GM19452 (cell line): Measurements from ENCODE around the gene C11orf68.

ENCODE experiments used
- ATAC-seq: cut with Tn5 transposase; IDR thresholded peaks from one replicate; pipeline ENCODE4 v1.9.1; 2021; ENCODE audit not compliant: unreplicated experiment

Gene C11orf68

GRCh38 chr11:65944767-65945166 is 25.9 kb upstream of the C11orf68 start:
- ATAC-seq = no peak

DNA sequence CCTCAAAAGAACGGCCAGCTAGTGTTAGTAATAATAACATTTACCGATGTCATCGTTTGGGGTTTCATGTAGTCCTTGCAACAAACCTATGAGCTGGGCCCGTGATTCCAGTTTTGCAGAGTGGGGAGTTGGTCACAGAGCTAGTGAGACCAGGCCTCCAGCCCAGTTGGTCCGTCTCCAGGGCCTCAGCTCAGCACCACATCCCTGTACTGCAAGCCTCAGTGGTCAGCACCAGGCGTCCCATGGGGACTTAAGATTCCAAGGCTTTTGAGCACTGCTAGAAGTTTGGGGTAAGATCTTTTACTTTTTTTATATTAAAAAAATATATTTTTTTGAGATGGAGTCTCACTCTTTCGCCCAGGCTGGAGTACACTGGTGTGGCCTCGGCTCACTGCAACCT is 25.3 kb upstream of the C11orf68 start:
- ATAC-seq = no peak

DNA sequence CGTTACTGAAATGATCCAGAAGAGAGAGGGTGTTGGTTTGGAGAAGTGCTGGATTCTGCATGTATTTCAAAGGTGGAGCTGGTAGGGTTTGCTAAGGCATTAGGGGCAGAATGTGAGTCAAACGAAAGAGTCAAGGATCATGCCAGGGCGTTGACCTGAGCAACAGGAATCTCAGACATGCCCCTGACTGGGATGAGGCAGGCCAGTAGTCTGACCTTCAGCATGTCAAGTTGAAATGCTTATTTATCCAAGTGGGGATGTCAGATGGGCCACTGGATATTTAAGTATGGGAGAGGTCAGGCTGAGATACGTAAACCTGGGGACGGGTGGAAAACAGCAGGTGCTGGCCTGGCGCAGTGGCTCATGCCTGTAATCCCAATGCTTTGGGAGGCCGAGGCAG is 23.7 kb upstream of the C11orf68 start:
- ATAC-seq = no peak

GRCh38 chr11:65941720-65942310 is 23.0 kb upstream of the C11orf68 start:
- no peak for ATAC-seq

DNA sequence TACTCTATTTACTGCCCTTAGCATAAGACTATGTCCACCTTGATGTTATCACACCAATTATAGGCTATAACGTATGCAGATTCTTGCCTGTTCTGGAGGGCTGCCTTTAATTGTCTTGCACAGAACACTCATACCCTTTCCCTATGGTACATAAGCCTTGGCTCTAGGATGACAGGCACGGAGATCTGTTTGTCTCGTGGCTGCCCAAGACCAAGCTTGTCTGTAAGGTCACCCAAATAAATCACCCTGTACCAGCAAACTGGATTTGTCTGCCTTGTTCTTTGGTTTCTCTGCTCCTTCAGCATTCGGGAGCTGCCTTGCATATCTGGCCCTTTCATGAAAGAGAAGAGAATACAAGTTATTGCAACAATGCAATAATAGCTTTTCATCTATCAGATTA is 18.9 kb upstream of the C11orf68 start:
- ATAC-seq = no peak

DNA sequence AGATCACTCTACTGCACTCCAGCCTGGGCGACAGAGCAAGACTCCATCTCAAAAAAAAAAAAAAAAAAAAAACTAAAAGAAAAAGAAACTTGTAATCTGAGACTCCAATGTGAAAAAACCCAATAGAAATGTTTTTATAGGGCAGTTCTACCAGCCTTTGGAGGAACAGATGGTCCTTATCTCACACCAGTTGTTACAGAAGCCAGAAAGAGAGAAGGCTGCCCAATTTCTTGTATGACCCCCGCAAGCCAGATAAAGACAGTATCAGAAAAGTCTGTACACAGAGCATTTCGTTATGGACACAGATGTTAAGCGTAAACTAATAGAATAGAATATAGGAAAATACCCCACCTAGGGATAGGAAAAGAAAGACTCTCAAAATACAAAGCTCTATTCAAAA is 15.2 kb upstream of the C11orf68 start:
- ATAC-seq = no peak

GRCh38 chr11:65932558-65932919 is 13.7 kb upstream of the C11orf68 start:
- ATAC-seq = no peak

DNA sequence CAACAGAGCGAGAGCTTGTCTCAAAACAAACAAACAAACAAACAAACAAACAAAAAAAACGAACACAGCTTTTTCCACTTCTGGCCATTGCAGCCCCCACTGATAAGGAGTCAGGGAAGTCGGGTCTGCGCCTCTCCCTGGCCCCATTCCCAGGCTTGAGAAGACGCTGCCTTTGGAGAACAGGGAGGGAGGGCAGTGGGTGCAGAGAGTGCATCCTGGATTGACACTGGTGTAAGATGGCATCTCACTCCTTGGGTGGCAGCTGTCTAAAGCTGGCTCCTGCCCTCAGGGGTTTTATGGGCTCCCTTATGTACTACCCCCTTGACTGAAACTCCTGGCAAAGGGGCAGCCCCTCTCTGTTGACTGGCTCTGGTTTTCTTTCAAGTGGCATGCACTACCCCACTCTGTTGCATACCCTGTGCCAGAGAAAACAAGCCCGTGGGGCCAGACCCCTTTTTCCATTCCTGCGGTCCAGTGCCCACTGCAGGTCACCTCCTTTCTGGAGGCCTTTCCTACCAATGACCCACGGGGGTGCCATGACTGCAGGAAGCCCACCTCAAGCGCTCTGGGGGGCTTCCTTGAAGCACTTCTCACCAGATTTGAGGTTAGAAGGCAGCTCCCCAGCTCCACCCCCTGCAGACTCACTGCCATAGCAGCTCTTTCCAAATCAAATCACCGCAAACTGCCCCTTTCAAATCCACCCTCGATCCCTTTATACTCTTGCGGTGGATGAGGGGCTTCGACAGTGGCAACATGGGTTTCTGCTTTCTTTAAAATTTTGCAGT is 13.1 kb upstream of the C11orf68 start:
- ATAC-seq = no peak

GRCh38 chr11:65928667-65929066 is 9.8 kb upstream of the C11orf68 start:
- no peak for ATAC-seq

DNA sequence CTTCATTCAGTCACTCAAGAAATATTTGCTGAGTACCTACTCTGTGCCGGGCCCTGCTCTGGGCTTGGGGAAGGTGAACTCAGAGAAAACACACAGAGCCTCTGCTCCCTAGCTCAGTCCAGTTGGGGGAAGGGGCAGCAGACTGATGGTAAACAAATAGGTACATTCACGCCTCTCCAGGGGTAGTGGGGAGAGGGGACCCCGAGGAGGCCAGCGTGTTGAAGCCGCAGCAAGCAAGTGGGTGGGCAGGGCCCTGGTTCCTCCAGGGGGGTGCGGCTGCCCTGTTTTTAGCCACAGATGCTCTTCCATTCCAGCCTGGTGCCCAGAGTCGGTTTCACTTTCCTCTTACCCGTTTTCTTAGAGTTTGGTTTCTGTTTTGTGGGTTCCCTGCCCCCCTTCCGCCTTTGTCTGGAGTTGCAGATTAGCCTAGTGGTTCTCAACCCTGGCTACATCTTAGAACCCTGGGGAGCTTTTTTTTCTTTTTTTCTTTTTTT is 9.1 kb upstream of the C11orf68 start:
- ATAC-seq = no peak

- ATAC-seq = no peak
Observed at GRCh38 chr11:65925397-65925796, 6.5 kb upstream of the C11orf68 start.

- ATAC-seq = no peak
Observed at GRCh38 chr11:65922565-65922964, 3.7 kb upstream of the C11orf68 start.

DNA sequence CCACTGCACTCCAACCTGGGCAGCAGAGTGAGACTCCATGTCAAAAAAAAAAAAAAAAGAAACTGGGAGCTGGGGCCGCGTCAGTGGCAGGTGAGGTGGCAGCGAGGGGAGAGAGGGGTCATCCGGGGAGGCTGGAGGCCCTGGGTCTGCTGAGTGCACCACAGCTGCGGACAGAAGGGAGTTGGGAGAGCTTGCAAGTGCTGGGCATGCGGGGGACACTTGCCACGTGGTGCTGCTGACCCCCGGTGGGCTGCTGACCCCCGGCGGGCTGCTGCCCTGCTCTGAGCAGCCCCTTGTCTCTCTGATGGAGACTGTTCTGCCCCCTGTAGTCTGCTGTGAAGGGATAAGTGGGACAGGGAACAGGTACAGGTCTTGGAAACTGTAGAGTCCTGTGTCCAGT is 3.0 kb upstream of the C11orf68 start:
- ATAC-seq = no peak

- no peak for ATAC-seq
Observed at GRCh38 chr11:65921033-65921555, 2.2 kb upstream of the C11orf68 start.

DNA sequence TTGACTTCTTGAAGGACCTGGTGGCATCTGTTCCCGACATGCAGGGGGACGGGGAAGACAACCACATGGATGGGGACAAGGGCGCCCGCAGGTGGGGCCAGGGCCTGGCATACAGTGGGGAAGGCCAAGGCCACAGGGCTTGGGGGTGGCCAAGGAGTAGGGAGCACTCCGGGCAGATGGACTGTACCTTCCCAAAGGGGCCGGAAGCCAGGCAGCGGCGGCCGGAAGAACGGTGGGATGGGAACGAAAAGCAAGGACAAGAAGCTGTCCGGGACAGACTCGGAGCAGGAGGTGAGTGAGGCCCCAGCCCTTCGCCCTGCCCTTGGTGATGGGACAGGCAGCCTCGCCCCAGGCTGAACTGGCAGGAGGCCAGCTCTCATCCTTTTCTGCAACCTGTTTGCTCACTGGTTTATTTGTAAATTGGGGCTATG is 1.5 kb upstream of the C11orf68 start:
- ATAC-seq = no peak

DNA sequence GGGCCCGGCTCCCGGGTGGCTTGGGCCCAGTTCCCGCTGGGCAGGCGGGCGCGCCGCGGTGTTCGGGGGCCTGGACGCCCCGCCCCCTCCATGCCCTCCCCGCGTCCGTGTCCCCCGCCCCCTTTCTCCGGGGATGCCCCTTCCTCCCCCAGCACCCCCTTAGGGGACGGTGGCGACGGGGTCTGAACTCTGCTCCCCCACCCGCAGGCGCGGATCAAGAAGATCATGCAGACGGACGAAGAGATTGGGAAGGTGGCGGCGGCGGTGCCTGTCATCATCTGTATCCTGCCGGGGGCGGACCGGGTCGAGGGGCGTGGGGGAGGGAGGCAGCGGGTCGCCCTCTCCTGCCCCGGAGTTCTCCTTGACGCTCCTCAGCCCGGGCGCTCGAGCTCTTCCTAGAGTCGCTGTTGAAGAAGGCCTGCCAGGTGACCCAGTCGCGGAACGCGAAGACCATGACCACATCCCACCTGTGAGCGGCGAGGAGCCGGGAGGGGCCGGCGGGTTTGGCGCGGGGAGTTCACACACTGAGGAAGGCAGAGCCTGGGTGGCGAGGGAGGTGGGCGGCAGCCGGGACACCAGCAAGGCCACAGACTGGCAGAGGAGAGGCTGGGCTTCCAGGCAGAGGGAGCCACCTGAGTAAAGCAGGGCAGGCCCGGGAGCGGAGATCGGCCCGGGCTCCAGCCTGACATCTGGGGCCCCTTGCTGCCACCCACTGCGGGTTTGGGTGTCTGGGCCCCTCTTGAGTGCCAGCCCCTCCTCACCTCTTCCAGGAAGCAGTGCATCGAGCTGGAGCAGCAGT is 910 bp upstream of the C11orf68 start:
- peak; percentile 46 for ATAC-seq

- peak; percentile 79 for ATAC-seq
Observed at GRCh38 chr11:65919141-65919572, 295 bp upstream of the C11orf68 start, which contains the start of gene DRAP1. Gene DRAP1, plus strand, starts transcription at chr11:65919426. Its CDS starts 76 bp downstream, at chr11:65919502.

DNA sequence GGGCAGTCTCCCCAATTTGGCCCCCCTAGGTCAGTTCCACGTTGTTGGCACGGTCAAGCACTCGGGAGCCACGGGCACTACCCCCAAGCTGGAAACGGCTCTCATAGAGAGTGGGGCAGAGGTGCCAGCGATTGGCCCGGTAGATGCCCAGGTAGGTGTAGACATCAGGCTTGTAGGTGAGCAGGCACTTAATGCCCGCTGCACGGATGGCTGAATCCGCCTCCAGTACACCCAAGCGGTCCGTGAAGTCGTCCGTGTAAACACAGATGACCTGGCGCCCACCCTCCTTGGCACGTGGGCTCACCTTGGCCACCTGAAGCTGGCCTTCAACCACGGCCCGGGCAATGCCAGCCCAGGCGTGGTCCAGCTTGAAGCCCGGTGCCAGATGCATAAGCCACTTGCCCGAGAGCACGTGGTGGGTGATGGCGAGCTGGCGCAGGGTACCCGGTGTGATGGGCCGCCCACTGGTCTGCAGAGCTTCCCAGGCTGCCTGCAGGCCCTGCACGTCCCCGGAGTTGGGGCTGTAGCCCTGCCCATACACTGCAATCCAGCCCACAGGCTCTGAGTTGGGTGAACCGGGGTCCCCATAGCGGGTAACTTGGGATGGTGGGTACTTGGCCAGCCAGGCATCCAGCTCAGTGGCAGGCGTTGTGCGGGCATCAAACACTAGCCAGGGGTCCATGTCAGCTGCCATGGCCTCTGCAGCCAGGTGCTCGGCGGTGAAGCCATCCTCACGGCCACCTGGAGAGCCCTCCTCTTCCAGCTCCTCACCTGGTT is 1.2 kb downstream of the C11orf68 start:
- no peak for ATAC-seq

DNA sequence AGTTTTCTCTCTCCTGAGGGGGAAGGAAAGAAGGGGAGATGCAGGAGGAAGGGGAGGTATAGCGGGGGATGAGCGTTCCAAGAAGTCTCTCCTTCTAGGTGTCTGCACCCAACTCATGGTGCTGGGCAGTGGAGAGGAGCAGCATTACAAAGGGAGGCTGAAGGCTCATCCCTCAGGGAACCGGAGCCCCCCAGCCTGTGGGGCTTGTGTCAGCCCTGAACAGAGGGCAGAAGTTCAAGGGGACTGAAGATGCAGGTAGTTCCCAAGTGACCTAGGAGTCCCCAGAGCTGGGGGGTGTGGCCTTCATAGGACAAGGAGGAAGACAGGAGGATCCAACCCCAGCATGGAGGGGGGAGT is 1.8 kb downstream of the C11orf68 start:
- ATAC-seq = no peak

DNA sequence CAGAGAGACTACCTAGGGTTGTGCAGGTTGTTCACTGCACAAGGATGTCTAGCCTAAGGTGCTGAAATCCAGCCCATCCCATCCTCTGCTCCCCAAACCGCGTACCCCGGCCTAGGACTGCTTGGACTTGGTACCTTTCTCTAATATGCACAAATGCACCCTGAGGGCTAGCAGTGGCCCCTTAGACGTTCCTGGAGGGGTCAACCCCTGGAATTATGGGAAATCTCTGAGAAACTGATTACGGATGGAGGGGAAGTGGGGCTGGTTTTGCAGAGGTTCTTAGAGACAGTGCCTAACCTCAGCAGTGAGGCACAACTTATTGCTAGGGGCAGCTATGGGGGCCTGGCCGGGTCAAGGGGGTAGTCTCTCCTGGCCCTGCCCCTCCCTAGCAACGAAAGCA is 2.5 kb downstream of the C11orf68 start:
- ATAC-seq = no peak

DNA sequence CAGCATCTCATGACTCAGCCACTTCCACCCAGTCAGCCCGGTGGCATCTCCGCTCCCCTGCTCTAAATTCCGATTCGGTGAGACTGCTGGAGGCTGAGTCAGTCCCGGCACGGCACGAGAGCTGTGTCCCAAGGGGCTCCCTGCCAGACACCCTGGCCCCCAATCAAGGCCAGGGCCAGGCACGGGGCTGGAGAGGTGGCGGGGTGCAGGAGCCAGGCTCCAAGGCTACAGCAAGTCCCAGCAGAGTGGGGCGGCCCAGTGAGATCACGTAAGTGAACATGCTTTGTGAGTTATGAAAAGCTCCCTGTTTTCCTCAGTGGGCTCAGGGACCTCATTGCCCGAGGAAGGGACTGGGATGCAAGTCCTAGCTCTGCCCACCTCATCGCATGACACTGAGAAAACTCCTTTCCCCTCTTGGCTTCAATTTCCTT is 3.0 kb downstream of the C11orf68 start:
- no peak for ATAC-seq
